T-cell (primary cell): ENCODE results near the gene ATP4A. TPM values are rescaled to one million over a fixed set of nuclear protein-coding genes. Genes with fewer than 3 reads are reported as not detected.

Experiments
- ATAC-seq, 4 experiments: fragments of 200-7000 bp in 3 of 4; fragments of 150-1000 bp in 1 of 4; cut with Tn5 transposase; replicated peaks in 1 of 4; 1 replicate in 3 of 4; 2 replicates in 1 of 4; pipeline ENCODE4 v1.10.0; 2021; ENCODE audit warnings: moderate library complexity in 3 of 4, mild to moderate bottlenecking in 2 of 4, moderate number of reproducible peaks in 1 of 4
- CTCF ChIA-PET, 2 donors: fragments of 300-600 bp; sonication (Branson Sonifier 250); formaldehyde crosslinking; loops; one replicate each; lab custom pipeline; 2022; ENCODE audit warnings: antibody characterized with exemption in 2 of 2; lab: Charles Lee
- POLR2A ChIA-PET, 2 donors: fragments of 300-600 bp; sonication (Branson Sonifier 250); formaldehyde crosslinking; loops; one replicate each; lab custom pipeline; 2022; ENCODE audit warnings: antibody characterized with exemption in 2 of 2; lab: Charles Lee
- DNase-seq, 35 experiments: peaks; one replicate each; pipeline versions ENCODE4 v3.0.0 to v3.0.0-alpha.2; 2013 to 2023
- H3K27ac ChIP-seq: one replicate; pipeline ENCODE4 v1.5.1; 2013; ENCODE audit warnings: low read length
- H3K27me3 ChIP-seq, 2 experiments: replicated peaks in 1 of 2; 1 replicate in 1 of 2; 2 replicates in 1 of 2; pipeline versions ENCODE4 v1.6.1 to v1.7.0; 2013; ENCODE audit warnings: low read length in 1 of 2, mixed read lengths in 1 of 2; ENCODE audit not compliant: control insufficient read depth in 2 of 2, insufficient read depth in 2 of 2; ENCODE audit errors: extremely low read depth in 1 of 2
- H3K36me3 ChIP-seq, 2 donors: 1 replicate in 1 of 2; 2 replicates in 1 of 2; pipeline versions ENCODE4 v1.6.1 to v1.7.0; 2013; ENCODE audit warnings: low read length in 1 of 2; ENCODE audit not compliant: control insufficient read depth in 2 of 2, insufficient read depth in 1 of 2; ENCODE audit errors: extremely low read depth in 1 of 2
- H3K4me1 ChIP-seq, 2 experiments: 1 replicate in 1 of 2; 2 replicates in 1 of 2; pipeline versions ENCODE4 v1.6.1 to v1.7.0; 2013; ENCODE audit warnings: low read length in 2 of 2, mixed read lengths in 1 of 2; ENCODE audit not compliant: insufficient read depth in 2 of 2, control insufficient read depth in 1 of 2; ENCODE audit errors: extremely low read depth in 1 of 2
- H3K4me3 ChIP-seq, 2 donors: 1 replicate in 1 of 2; 2 replicates in 1 of 2; pipeline versions ENCODE4 v1.5.1 to v1.7.0; 2013; ENCODE audit warnings: mild to moderate bottlenecking in 2 of 2, low read length in 1 of 2, moderate library complexity in 1 of 2; ENCODE audit not compliant: control insufficient read depth in 1 of 2; ENCODE audit errors: extremely low read depth in 1 of 2
- H3K9me3 ChIP-seq: 2 replicates; pipeline ENCODE4 v1.7.0; 2013
- H3K27ac Mint-ChIP-seq, 2 donors: one replicate each; pipeline ENCODE4 v1.8.0; 2020 to 2021; ENCODE audit warnings: mild to moderate bottlenecking in 2 of 2, mixed read lengths in 2 of 2
- H3K27me3 Mint-ChIP-seq, 2 donors: one replicate each; pipeline ENCODE4 v1.8.0; 2021 to 2022; ENCODE audit warnings: mixed read lengths in 2 of 2
- H3K36me3 Mint-ChIP-seq: one replicate; pipeline ENCODE4 v1.8.0; 2021; ENCODE audit warnings: mixed read lengths
- H3K4me1 Mint-ChIP-seq, 3 donors: one replicate each; pipeline ENCODE4 v1.8.0; 2020 to 2022; ENCODE audit warnings: mixed read lengths in 3 of 3, mild to moderate bottlenecking in 1 of 3
- H3K4me3 Mint-ChIP-seq, 3 donors: one replicate each; pipeline ENCODE4 v1.8.0; 2020 to 2022; ENCODE audit warnings: mild to moderate bottlenecking in 3 of 3, mixed read lengths in 3 of 3, moderate library complexity in 3 of 3
- H3K9me3 Mint-ChIP-seq, 3 donors: one replicate each; pipeline ENCODE4 v1.8.0; 2020 to 2022; ENCODE audit warnings: mixed read lengths in 3 of 3
- WGBS: methylation state at CpG from one replicate; pipeline ENCODE4 v1.1.5; 2013; ENCODE audit warnings: missing lambda C conversion rate; ENCODE audit not compliant: insufficient coverage; 5-methylcytosine and 5-hydroxymethylcytosine counted together
- total RNA-seq, 35 experiments: library from RNA in 6 of 35; stranded (reverse) in 6 of 35; fragments of 120-200 nt in 1 of 35; gene quantifications; one replicate each; pipeline versions ENCODE4 v1.2.1 to v1.2.4 and lab custom pipeline; 2013 to 2026

The ATP4A gene
- total RNA-seq, 5 donors from 2014 or later (not counting 1 experiment from before 2014, with no cell fraction given) = not detected

- DNase-seq (no peak), ATAC-seq (no peak)
- Mint-ChIP-seq H3K9me3 (no peaks in the 10 kb centered on the region), H3K4me3 (no peak overlapping the region), H3K27me3 (peaks cover 18 to 42% of the 10 kb centered on the region in 2 donors), H3K36me3 (no peaks in the 10 kb centered on the region), H3K27ac (no peak overlapping the region), H3K4me1 (peaks cover 15 to 24% (median 17%) of the 10 kb centered on the region in 3 donors)
- no peaks in the 10 kb centered on the region for H3K9me3 ChIP-seq
- peaks cover 2 to 51% of the 10 kb centered on the region in 2 experiments for H3K27me3 ChIP-seq
- H3K4me1 ChIP-seq = peaks cover 0 to 22% of the 10 kb centered on the region in 2 experiments
- no peak overlapping the region for H3K27ac ChIP-seq
- CTCF ChIA-PET = no interaction called here
- WGBS = 94% methylated on average over 2 of the region's 7 CpGs
- H3K4me3 ChIP-seq = no peak overlapping the region
- no peaks in the 10 kb centered on the region for H3K36me3 ChIP-seq
- POLR2A ChIA-PET = interaction anchor here in 1 of 2 donors (0.5 kb wide), 1 partner anchor 123 kb away, joined by 3 read pairs; no protein-coding TSS in a partner anchor
These were observed 57.4 kb downstream of the ATP4A start for GRCh38 chr19:35506011-35506410.

- peaks cover 20 to 27% of the 10 kb centered on the region in 2 donors for H3K27me3 Mint-ChIP-seq
- no peaks in the 10 kb centered on the region for H3K4me1 ChIP-seq
- ATAC-seq (no peak), DNase-seq (no peak)
- H3K4me3 ChIP-seq = no peak overlapping the region
- no peak overlapping the region for H3K4me3 Mint-ChIP-seq
- no peaks in the 10 kb centered on the region for H3K36me3 Mint-ChIP-seq
- peaks cover 0 to 33% of the 10 kb centered on the region in 2 experiments for H3K27me3 ChIP-seq
- H3K9me3 Mint-ChIP-seq = no peaks in the 10 kb centered on the region
- no peaks in the 10 kb centered on the region for H3K9me3 ChIP-seq
- ChIA-PET CTCF (no interaction called here), POLR2A (interaction anchor here in 1 of 2 donors (0.7 kb wide), 1 partner anchor 138 kb away, joined by 6 read pairs; no protein-coding TSS in a partner anchor)
- no peak overlapping the region for H3K27ac Mint-ChIP-seq
- peaks cover 0 to 4% (median 0%) of the 10 kb centered on the region in 3 donors for H3K4me1 Mint-ChIP-seq
- H3K36me3 ChIP-seq = no peaks in the 10 kb centered on the region
- no CpG with 5 or more reads among the region's 4 CpGs for WGBS
- H3K27ac ChIP-seq = no peak overlapping the region
These were observed 60.7 kb downstream of the ATP4A start for GRCh38 chr19:35502751-35503150.

GRCh38 chr19:35501684-35502083 is 61.8 kb downstream of the ATP4A start:
- peaks cover 13 to 19% of the 10 kb centered on the region in 2 donors for H3K27me3 Mint-ChIP-seq
- no peak overlapping the region for H3K4me3 ChIP-seq
- ChIA-PET CTCF (no interaction called here), POLR2A (no interaction called here)
- H3K4me3 Mint-ChIP-seq = no peak overlapping the region
- ATAC-seq (no peak), DNase-seq (no peak)
- no peak overlapping the region for H3K27ac ChIP-seq
- H3K36me3 ChIP-seq = no peaks in the 10 kb centered on the region
- no peak overlapping the region for H3K27ac Mint-ChIP-seq
- H3K9me3 ChIP-seq = no peaks in the 10 kb centered on the region
- H3K36me3 Mint-ChIP-seq = no peaks in the 10 kb centered on the region
- peaks cover 0 to 4% (median 0%) of the 10 kb centered on the region in 3 donors for H3K4me1 Mint-ChIP-seq
- WGBS = 93% methylated on average over 7 of the region's 15 CpGs
- no peaks in the 10 kb centered on the region for H3K4me1 ChIP-seq
- H3K27me3 ChIP-seq = peaks cover 0 to 27% of the 10 kb centered on the region in 2 experiments
- H3K9me3 Mint-ChIP-seq = no peaks in the 10 kb centered on the region

GRCh38 chr19:35500611-35501010 is 62.8 kb downstream of the ATP4A start:
- CTCF ChIA-PET = no interaction called here
- ATAC-seq = no peak
- no peaks in the 10 kb centered on the region for H3K36me3 ChIP-seq
- DNase-seq = no peak
- no peak overlapping the region for H3K4me3 ChIP-seq
- H3K9me3 ChIP-seq = no peaks in the 10 kb centered on the region
- H3K27me3 ChIP-seq = peaks cover 0 to 24% of the 10 kb centered on the region in 2 experiments
- H3K27ac Mint-ChIP-seq = no peak overlapping the region
- no peak overlapping the region for H3K27ac ChIP-seq
- no peaks in the 10 kb centered on the region for H3K9me3 Mint-ChIP-seq
- POLR2A ChIA-PET = no interaction called here
- H3K4me3 Mint-ChIP-seq = no peak overlapping the region
- H3K27me3 Mint-ChIP-seq = peaks cover 13 to 17% of the 10 kb centered on the region in 2 donors
- H3K4me1 Mint-ChIP-seq = peaks cover 0 to 4% (median 0%) of the 10 kb centered on the region in 3 donors
- no peaks in the 10 kb centered on the region for H3K36me3 Mint-ChIP-seq
- H3K4me1 ChIP-seq = peaks cover 0 to under 1% of the 10 kb centered on the region in 2 experiments
- WGBS = 85% methylated on average over 4 of the region's 10 CpGs

Other genes starting within 250 kb of the ATP4A start
- 10 to 100 TPM in 1 of 5 donors, 1 to 10 TPM in 4; 6.6 to 25.7 (median 8.7) TPM for gene CD22, start 234.5 kb downstream of the ATP4A start, total RNA-seq
- under 1 TPM in 2 of 5 donors, not detected in 3; 0.21 to 0.35 TPM for gene FFAR1, start 215.8 kb downstream of the ATP4A start, total RNA-seq
- under 1 TPM in 1 of 5 donors, not detected in 4; 0.47 TPM for gene FFAR3, start 205.2 kb downstream of the ATP4A start, total RNA-seq
- not detected for gene GPR42, start 192.6 kb downstream of the ATP4A start, total RNA-seq
- not detected for gene FFAR2, start 115.4 kb downstream of the ATP4A start, total RNA-seq
- not detected for gene KRTDAP, start 73.2 kb downstream of the ATP4A start, total RNA-seq
- 1 to 10 TPM in 4 of 5 donors, not detected in 1; 1.8 to 2.3 (median 2.1) TPM for gene DMKN, start 50.0 kb downstream of the ATP4A start, total RNA-seq
- under 1 TPM in 1 of 5 donors, not detected in 4; 0.23 TPM for gene SBSN, start 35.3 kb downstream of the ATP4A start, total RNA-seq
- not detected for gene GAPDHS, start 30.2 kb downstream of the ATP4A start, total RNA-seq
- gene TMEM147, start 18.0 kb downstream of the ATP4A start, total RNA-seq = 10 to 100 TPM; 27.5 to 46.6 (median 44.2) TPM
- gene PMIS2, start 22.5 kb upstream of the ATP4A start, total RNA-seq = not detected
- 10 to 100 TPM; 25.5 to 34.1 (median 29.3) TPM for gene HAUS5, start 49.1 kb upstream of the ATP4A start, total RNA-seq
- 10 to 100 TPM; 37.6 to 74.0 (median 68.4) TPM for gene RBM42, start 65.4 kb upstream of the ATP4A start, total RNA-seq
- 1 to 10 TPM in 2 of 5 donors, under 1 TPM in 2, not detected in 1; 0.67 to 2.1 (median 1.1) TPM for gene ETV2, start 78.1 kb upstream of the ATP4A start, total RNA-seq
- gene COX6B1, start 84.7 kb upstream of the ATP4A start, total RNA-seq = 100 to 1,000 TPM; 199 to 248 (median 225) TPM
- gene UPK1A, start 102.9 kb upstream of the ATP4A start, total RNA-seq = under 1 TPM in 4 of 5 donors, not detected in 1; 0.20 to 0.56 (median 0.38) TPM
- gene ZBTB32, start 140.9 kb upstream of the ATP4A start, total RNA-seq = 1 to 10 TPM; 1.2 to 4.1 (median 2.0) TPM
- gene KMT2B, start 154.3 kb upstream of the ATP4A start, total RNA-seq = 100 to 1,000 TPM in 1 of 5 donors, 10 to 100 TPM in 4; 76.4 to 107 (median 92.5) TPM
- 100 to 1,000 TPM in 2 of 5 donors, 10 to 100 TPM in 3; 54.7 to 123 (median 98.1) TPM for gene IGFLR1, start 178.8 kb upstream of the ATP4A start, total RNA-seq
- gene U2AF1L4, start 181.8 kb upstream of the ATP4A start, total RNA-seq = 10 to 100 TPM; 40.2 to 74.1 (median 49.3) TPM
- gene PSENEN, start 182.0 kb upstream of the ATP4A start, total RNA-seq = 10 to 100 TPM; 21.2 to 33.5 (median 24.5) TPM
- 10 to 100 TPM; 11.8 to 23.6 (median 22.8) TPM for gene LIN37, start 184.9 kb upstream of the ATP4A start, total RNA-seq
- under 1 TPM in 3 of 5 donors, not detected in 2; 0.44 to 0.69 (median 0.51) TPM for gene HSPB6, start 193.4 kb upstream of the ATP4A start, total RNA-seq
- 10 to 100 TPM; 31.3 to 52.1 (median 47.8) TPM for gene PROSER3, start 194.5 kb upstream of the ATP4A start, total RNA-seq
- gene ARHGAP33, start 211.9 kb upstream of the ATP4A start, total RNA-seq = 10 to 100 TPM; 19.7 to 38.5 (median 22.8) TPM
- not detected for gene PRODH2, start 249.2 kb upstream of the ATP4A start, total RNA-seq